Parathyroid adenoma (tissue), 2 donors: ENCODE measurements around the gene SETD1B.

Experiments used
- H2AFZ ChIP-seq: fragments of 300-600 bp; sonication (generic); one replicate; pipeline ENCODE4 v1.7.0; 2017; ENCODE audit warnings: antibody characterized with exemption, mild to moderate bottlenecking
- H3K27ac ChIP-seq: fragments of 300-600 bp; sonication (generic); one replicate; pipeline ENCODE4 v1.7.0; 2017
- H3K27me3 ChIP-seq: fragments of 300-600 bp; sonication (generic); one replicate; pipeline ENCODE4 v1.7.0; 2017; ENCODE audit warnings: low read length; ENCODE audit not compliant: control insufficient read depth, insufficient read depth
- H3K36me3 ChIP-seq: fragments of 300-600 bp; sonication (generic); one replicate; pipeline ENCODE4 v1.7.0; 2017; ENCODE audit warnings: low read length; ENCODE audit not compliant: control insufficient read depth, insufficient read depth
- H3K4me1 ChIP-seq: fragments of 300-600 bp; sonication (generic); one replicate; pipeline ENCODE4 v1.7.0; 2017; ENCODE audit warnings: control low read depth
- H3K4me2 ChIP-seq: fragments of 300-600 bp; sonication (generic); one replicate; pipeline ENCODE4 v1.7.0; 2017; ENCODE audit warnings: low read length
- H3K4me3 ChIP-seq: fragments of 300-600 bp; sonication (generic); one replicate; pipeline ENCODE4 v1.7.0; 2017; ENCODE audit warnings: low read depth, low read length
- H3K79me2 ChIP-seq: fragments of 300-600 bp; sonication (generic); one replicate; pipeline ENCODE4 v1.7.0; 2017; ENCODE audit warnings: control low read depth
- H3K9ac ChIP-seq: fragments of 300-600 bp; sonication (generic); one replicate; pipeline ENCODE4 v1.7.0; 2017; ENCODE audit warnings: mild to moderate bottlenecking
- H3K9me3 ChIP-seq: fragments of 300-600 bp; sonication (generic); one replicate; pipeline ENCODE4 v1.7.0; 2017; ENCODE audit warnings: low read length; ENCODE audit not compliant: control insufficient read depth
- TF ChIP-seq, protein P1 (sequence below): fragments of 300-600 bp; sonication (generic); IDR thresholded peaks from one replicate; pipeline ENCODE4 v1.7.0; 2017; ENCODE audit warnings: antibody characterized with exemption, mild to moderate bottlenecking
- donor health status: primary hyperparathyroidism.

SETD1B gene

DNA sequence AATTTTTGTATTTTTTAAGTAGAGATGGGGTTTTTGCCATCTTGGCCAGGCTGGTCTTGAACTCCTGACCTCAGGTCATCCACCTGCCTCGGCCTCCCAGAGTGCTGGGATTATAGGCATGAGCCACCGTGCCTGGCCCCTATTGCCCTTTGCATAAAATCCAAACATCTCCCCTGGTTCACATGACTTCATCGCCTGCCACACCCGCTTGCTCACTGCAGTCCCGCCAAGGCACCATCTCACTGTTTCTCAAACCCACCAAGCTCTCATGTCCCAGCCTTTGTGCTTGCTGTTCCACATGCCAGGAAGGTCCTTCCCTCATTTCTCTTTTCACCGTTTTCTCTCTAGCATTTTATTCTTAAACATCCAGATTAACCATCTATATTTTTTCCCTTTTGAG, 20.0 kb upstream of the SETD1B start:
- H3K4me3 ChIP-seq: no peak overlapping the region
- no peaks in the 10 kb centered on the region for H3K4me1 ChIP-seq
- H3K9me3 ChIP-seq: no peaks in the 10 kb centered on the region
- H3K4me2 ChIP-seq: no peak overlapping the region
- TF ChIP-seq, protein P1, sequence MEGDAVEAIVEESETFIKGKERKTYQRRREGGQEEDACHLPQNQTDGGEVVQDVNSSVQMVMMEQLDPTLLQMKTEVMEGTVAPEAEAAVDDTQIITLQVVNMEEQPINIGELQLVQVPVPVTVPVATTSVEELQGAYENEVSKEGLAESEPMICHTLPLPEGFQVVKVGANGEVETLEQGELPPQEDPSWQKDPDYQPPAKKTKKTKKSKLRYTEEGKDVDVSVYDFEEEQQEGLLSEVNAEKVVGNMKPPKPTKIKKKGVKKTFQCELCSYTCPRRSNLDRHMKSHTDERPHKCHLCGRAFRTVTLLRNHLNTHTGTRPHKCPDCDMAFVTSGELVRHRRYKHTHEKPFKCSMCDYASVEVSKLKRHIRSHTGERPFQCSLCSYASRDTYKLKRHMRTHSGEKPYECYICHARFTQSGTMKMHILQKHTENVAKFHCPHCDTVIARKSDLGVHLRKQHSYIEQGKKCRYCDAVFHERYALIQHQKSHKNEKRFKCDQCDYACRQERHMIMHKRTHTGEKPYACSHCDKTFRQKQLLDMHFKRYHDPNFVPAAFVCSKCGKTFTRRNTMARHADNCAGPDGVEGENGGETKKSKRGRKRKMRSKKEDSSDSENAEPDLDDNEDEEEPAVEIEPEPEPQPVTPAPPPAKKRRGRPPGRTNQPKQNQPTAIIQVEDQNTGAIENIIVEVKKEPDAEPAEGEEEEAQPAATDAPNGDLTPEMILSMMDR: no peak
- H3K9ac ChIP-seq: no peak overlapping the region
- H2AFZ ChIP-seq: no peak overlapping the region
- no peaks in the 10 kb centered on the region for H3K36me3 ChIP-seq
- no peaks in the 10 kb centered on the region for H3K27me3 ChIP-seq
- H3K79me2 ChIP-seq: no peaks in the 10 kb centered on the region
- no peak overlapping the region for H3K27ac ChIP-seq

DNA sequence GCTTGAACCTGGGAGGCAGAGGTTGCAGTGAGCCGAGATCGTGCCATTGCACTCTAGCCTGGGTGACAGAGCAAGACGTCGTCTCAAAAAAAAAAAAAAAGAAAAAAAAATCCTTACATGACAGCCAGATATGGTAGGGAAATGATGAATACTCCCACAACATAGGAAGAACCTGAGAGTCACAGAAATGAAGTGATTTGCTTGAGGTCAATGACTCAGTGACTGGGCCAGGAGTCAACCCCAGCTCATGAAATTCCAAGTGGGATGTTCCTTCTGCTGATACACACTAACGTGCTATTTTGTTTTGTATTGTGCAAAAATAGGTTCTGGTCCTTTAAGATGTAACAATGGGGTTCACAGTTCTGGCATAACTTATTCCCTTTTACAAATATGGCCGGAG, 19.3 kb upstream of the SETD1B start:
- no peak overlapping the region for H2AFZ ChIP-seq
- no peaks in the 10 kb centered on the region for H3K27me3 ChIP-seq
- no peak overlapping the region for H3K27ac ChIP-seq
- TF ChIP-seq, protein P1: no peak
- H3K36me3 ChIP-seq: no peaks in the 10 kb centered on the region
- no peak overlapping the region for H3K9ac ChIP-seq
- no peaks in the 10 kb centered on the region for H3K4me1 ChIP-seq
- H3K79me2 ChIP-seq: no peaks in the 10 kb centered on the region
- no peak overlapping the region for H3K4me3 ChIP-seq
- H3K4me2 ChIP-seq: no peak overlapping the region
- no peaks in the 10 kb centered on the region for H3K9me3 ChIP-seq

DNA sequence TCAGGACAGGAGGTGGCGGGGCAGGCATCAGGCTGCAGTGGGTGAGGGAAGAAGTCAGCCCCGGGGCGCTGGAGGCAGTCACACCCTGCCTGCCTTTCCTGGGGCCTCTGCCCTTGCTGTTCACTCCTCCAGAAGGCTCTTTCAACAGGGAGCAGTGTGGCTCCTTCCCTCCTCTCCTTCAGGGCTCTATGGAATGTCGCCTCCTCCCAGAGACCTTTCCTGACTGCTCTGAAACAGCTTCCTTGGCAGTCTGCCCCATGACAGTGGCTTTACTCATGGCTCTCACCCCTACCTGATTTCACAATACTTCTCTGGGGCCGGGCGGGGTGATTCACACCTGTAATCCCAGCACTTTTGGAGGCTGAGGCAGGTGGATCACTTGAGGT, 17.4 kb upstream of the SETD1B start:
- no peak overlapping the region for H2AFZ ChIP-seq
- H3K4me1 ChIP-seq: no peaks in the 10 kb centered on the region
- H3K79me2 ChIP-seq: no peaks in the 10 kb centered on the region
- H3K27ac ChIP-seq: no peak overlapping the region
- H3K4me2 ChIP-seq: no peak overlapping the region
- no peak overlapping the region for H3K9ac ChIP-seq
- no peaks in the 10 kb centered on the region for H3K9me3 ChIP-seq
- no peak overlapping the region for H3K4me3 ChIP-seq
- H3K36me3 ChIP-seq: no peaks in the 10 kb centered on the region
- no peaks in the 10 kb centered on the region for H3K27me3 ChIP-seq
- TF ChIP-seq, protein P1: no peak

- H3K4me3 ChIP-seq: no peak overlapping the region
- H3K9ac ChIP-seq: no peak overlapping the region
- peak overlapping the region; percentile 42 for H2AFZ ChIP-seq
- no peaks in the 10 kb centered on the region for H3K9me3 ChIP-seq
- TF ChIP-seq, protein P1: no peak
- H3K27me3 ChIP-seq: no peaks in the 10 kb centered on the region
- peaks cover 1% of the 10 kb centered on the region for H3K4me1 ChIP-seq
- H3K4me2 ChIP-seq: no peak overlapping the region
- no peaks in the 10 kb centered on the region for H3K36me3 ChIP-seq
- peak overlapping the region; percentile 19 for H3K27ac ChIP-seq
- no peaks in the 10 kb centered on the region for H3K79me2 ChIP-seq
Observed at GRCh38 chr12:121787063-121788025, 16.5 kb upstream of the SETD1B start.
